ENCODE data around the gene SRSF1. TPM values are rescaled to one million over a fixed set of nuclear protein-coding genes. Genes with fewer than 3 reads are reported as not detected.

SRSF1 gene
- total RNA-seq, 2 experiments from 2014 or later, result 531 to 582 TPM

DNA sequence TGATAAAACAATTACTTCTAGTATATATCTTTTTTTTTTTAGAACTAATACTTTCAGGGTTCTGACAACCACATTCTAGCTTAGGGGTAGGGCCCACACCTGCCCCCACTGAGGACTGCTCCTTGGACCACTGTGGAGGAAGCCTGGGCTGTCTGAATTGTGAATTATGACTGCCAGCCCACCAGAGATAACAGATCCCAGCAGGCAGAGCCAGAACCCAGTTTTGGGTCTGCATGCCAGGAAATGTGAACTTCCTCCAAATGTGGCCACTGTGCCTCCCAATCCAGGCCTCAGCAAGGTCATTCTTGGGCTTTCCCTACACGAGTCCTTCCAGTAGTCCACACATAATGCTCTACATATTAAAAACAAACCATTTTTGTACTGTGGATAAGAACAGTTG, 34.9 kb downstream of the SRSF1 start:
- H3K27ac ChIP-seq (ENCODE audit: low read depth, low read length, poor library complexity, severe bottlenecking), result no peak overlapping the region
- H3K9me3 ChIP-seq (ENCODE audit: low read length), result no peaks in the 10 kb centered on the region
- no peak overlapping the region for H3K4me2 ChIP-seq (ENCODE audit: low read length)
- no peaks in the 10 kb centered on the region for H3K4me1 ChIP-seq (ENCODE audit: insufficient read depth, low read length, poor library complexity, severe bottlenecking)
- H3K4me3 ChIP-seq (ENCODE audit: low read depth, low read length, poor library complexity, severe bottlenecking), result no peak overlapping the region
- H3K36me3 ChIP-seq (ENCODE audit: insufficient read depth, low read length), result peaks cover 49% of the 10 kb centered on the region
- POLR2A ChIA-PET, result interaction anchor here (0.6 kb wide), 1 partner anchor 10 kb away, joined by 3 read pairs; no protein-coding TSS in a partner anchor
- DNase-seq (ENCODE audit: low spot score), result no peak
- no peak for TF ChIP-seq EZH2phosphoT487 (IDR thresholded peaks at IDR 0.05; ENCODE audit: borderline replicate concordance, low read depth, low read length)
- TF ChIP-seq, protein P1, sequence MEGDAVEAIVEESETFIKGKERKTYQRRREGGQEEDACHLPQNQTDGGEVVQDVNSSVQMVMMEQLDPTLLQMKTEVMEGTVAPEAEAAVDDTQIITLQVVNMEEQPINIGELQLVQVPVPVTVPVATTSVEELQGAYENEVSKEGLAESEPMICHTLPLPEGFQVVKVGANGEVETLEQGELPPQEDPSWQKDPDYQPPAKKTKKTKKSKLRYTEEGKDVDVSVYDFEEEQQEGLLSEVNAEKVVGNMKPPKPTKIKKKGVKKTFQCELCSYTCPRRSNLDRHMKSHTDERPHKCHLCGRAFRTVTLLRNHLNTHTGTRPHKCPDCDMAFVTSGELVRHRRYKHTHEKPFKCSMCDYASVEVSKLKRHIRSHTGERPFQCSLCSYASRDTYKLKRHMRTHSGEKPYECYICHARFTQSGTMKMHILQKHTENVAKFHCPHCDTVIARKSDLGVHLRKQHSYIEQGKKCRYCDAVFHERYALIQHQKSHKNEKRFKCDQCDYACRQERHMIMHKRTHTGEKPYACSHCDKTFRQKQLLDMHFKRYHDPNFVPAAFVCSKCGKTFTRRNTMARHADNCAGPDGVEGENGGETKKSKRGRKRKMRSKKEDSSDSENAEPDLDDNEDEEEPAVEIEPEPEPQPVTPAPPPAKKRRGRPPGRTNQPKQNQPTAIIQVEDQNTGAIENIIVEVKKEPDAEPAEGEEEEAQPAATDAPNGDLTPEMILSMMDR (conservative IDR thresholded peaks at IDR 0.05; ENCODE audit: low read length), result no peak
- H3K79me2 ChIP-seq (ENCODE audit: insufficient read depth, low read depth, low read length), result no peaks in the 10 kb centered on the region
- CTCF ChIA-PET (ENCODE audit: unreplicated experiment), result no interaction called here
- intact Hi-C loops (cut with micrococcal nuclease; ENCODE audit: unreplicated experiment), result no loop called here
- no peaks in the 10 kb centered on the region for H4K20me1 ChIP-seq (ENCODE audit: insufficient read depth, low read length)
- H3K9me2 ChIP-seq (ENCODE audit: insufficient read depth, low read length), result no peaks in the 10 kb centered on the region
- H2AFZ ChIP-seq (ENCODE audit: low read length), result no peak overlapping the region
- no TSS peak for BruUV-seq (replicated peaks)

DNA sequence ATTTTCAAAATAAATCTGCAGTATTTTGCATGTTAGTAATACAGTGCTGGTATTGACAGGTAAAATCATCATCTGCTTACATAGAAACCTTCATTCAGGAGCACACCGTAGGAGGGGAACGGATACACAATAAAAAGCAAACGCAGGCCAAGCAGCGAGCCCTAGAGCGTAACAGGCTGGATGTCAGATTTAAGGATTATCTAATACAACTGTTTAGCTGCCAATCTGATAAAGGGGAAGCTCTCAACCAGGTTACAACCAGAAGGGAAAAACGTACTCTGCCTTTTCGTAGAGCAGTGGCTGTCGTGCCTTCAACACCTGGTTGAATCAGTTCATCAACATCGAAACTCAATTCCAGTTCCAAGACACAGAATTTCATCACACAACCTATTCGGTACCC, 35.5 kb downstream of the SRSF1 start:
- DNase-seq (ENCODE audit: low spot score), result no peak

DNA sequence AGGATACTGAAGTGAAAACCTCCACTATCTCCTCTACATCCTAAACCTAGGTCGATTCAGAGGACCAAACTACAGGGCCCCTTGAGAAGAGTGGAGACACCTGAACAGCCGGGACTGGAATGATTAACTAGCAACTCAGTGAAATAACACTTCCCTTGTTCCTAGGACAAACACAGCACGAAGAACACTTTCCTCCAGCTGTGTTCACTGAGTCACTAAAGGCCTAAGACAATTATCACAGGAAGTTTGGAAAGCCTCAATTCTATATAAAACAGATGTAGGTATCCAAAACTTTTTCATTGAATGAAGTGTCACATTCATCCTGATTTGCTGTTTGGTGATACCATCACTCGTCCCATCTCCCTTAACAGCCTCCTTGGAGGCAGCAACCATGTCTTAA, 36.3 kb downstream of the SRSF1 start:
- POLR2A ChIA-PET, result interaction anchor here (0.7 kb wide), 1 partner anchor 9 kb away, joined by 3 read pairs; no protein-coding TSS in a partner anchor

More for the DNA sequence above, 35.5 kb downstream of the SRSF1 start:
- H3K4me2 ChIP-seq (ENCODE audit: low read length), result no peak overlapping the region
- TF ChIP-seq EZH2phosphoT487 (IDR thresholded peaks at IDR 0.05; ENCODE audit: borderline replicate concordance, low read depth, low read length), result no peak
- TF ChIP-seq, protein P1 (conservative IDR thresholded peaks at IDR 0.05; ENCODE audit: low read length), result no peak
- H3K4me3 ChIP-seq (ENCODE audit: low read depth, low read length, poor library complexity, severe bottlenecking), result no peak overlapping the region
- ChIA-PET POLR2A (no interaction called here), CTCF (ENCODE audit: unreplicated experiment) (no interaction called here)
- no peaks in the 10 kb centered on the region for H3K9me3 ChIP-seq (ENCODE audit: low read length)
- no peak overlapping the region for H3K27ac ChIP-seq (ENCODE audit: low read depth, low read length, poor library complexity, severe bottlenecking)
- peaks cover 43% of the 10 kb centered on the region for H3K36me3 ChIP-seq (ENCODE audit: insufficient read depth, low read length)
- intact Hi-C loops (cut with micrococcal nuclease; ENCODE audit: unreplicated experiment), result no loop called here
- no peaks in the 10 kb centered on the region for H4K20me1 ChIP-seq (ENCODE audit: insufficient read depth, low read length)
- no peaks in the 10 kb centered on the region for H3K9me2 ChIP-seq (ENCODE audit: insufficient read depth, low read length)
- H2AFZ ChIP-seq (ENCODE audit: low read length), result no peak overlapping the region
- no TSS peak for BruUV-seq (replicated peaks)
- no peaks in the 10 kb centered on the region for H3K4me1 ChIP-seq (ENCODE audit: insufficient read depth, low read length, poor library complexity, severe bottlenecking)
- no peaks in the 10 kb centered on the region for H3K79me2 ChIP-seq (ENCODE audit: insufficient read depth, low read depth, low read length)

More for the DNA sequence above, 36.3 kb downstream of the SRSF1 start:
- H3K9me3 ChIP-seq (ENCODE audit: low read length), result no peaks in the 10 kb centered on the region
- intact Hi-C loops (cut with micrococcal nuclease; ENCODE audit: unreplicated experiment), result no loop called here
- CTCF ChIA-PET (ENCODE audit: unreplicated experiment), result no interaction called here
- no peaks in the 10 kb centered on the region for H3K9me2 ChIP-seq (ENCODE audit: insufficient read depth, low read length)
- no TSS peak for BruUV-seq (replicated peaks)
- no peak overlapping the region for H3K27ac ChIP-seq (ENCODE audit: low read depth, low read length, poor library complexity, severe bottlenecking)
- H3K36me3 ChIP-seq (ENCODE audit: insufficient read depth, low read length), result peaks cover 35% of the 10 kb centered on the region
- TF ChIP-seq, protein P1 (conservative IDR thresholded peaks at IDR 0.05; ENCODE audit: low read length), result no peak
- no peak for TF ChIP-seq EZH2phosphoT487 (IDR thresholded peaks at IDR 0.05; ENCODE audit: borderline replicate concordance, low read depth, low read length)
- no peak for DNase-seq (ENCODE audit: low spot score)
- no peak overlapping the region for H3K4me3 ChIP-seq (ENCODE audit: low read depth, low read length, poor library complexity, severe bottlenecking)
- H3K4me1 ChIP-seq (ENCODE audit: insufficient read depth, low read length, poor library complexity, severe bottlenecking), result no peaks in the 10 kb centered on the region
- no peak overlapping the region for H3K4me2 ChIP-seq (ENCODE audit: low read length)
- no peaks in the 10 kb centered on the region for H4K20me1 ChIP-seq (ENCODE audit: insufficient read depth, low read length)
- no peak overlapping the region for H2AFZ ChIP-seq (ENCODE audit: low read length)
- no peaks in the 10 kb centered on the region for H3K79me2 ChIP-seq (ENCODE audit: insufficient read depth, low read depth, low read length)
